ENCODE measurements around the gene CHST7. TPM values are rescaled to one million over a fixed set of nuclear protein-coding genes. Genes with fewer than 3 reads are reported as not detected.

CHST7 gene
- total and polyA plus RNA-seq, 10 of the 15 experiments (the other 5 are each of a cell fraction or from before 2014, with no cell fraction given), result 0.58 to 11.0 (median 5.4) TPM

DNA sequence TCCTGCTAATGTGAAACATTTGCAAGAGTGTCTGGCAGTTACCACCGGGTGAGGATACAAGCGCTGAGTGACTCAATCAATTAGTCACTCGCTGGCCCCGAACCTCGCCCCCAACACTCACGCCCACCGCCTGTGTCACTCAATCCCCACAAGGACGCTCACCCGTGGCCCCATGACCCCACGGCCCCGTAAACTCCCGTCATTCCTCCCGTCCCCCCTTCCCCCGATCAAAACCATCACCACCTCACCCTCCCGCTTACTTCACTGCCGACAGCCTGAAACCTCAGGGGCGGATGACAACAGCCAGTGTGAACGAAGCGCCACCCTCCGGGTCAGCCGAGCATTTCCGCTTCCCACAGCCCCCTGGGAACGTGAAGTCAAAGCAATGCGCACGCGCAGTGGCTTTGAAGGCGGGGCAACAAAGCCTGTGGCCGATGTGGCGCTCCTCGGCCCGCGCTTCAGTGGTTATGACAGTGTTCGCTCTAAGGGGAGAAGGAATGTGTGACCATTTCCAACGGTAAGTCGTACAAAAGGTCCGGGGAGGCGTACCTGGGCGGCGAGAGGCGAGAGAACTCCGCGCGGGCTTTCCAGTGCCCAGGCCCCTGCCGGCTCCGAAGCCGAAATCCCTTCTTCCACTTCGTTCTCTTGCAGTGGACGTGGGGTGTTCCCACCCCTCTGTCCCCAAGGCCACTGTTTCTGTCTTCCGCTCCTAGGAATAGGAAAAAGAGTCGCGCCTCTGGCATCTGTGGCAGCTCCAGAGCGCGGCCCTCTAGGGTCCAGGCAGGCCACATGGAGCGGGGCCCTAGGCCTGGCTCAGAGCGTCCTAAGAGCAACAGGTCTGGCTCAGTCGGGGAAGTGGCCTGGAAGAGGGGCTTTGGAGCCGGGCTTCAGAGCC lies 28.2 kb upstream of the CHST7 start, which contains the start of gene ZNF674 (continued):
- TF ChIP-seq TBL1XR1 (IDR thresholded peaks at IDR 0.05; ENCODE audit: low read depth, low read length), result 0 out of 2 replicates have a peak, but pooled peaks have one; percentile 59
- TF ChIP-seq, protein P1, sequence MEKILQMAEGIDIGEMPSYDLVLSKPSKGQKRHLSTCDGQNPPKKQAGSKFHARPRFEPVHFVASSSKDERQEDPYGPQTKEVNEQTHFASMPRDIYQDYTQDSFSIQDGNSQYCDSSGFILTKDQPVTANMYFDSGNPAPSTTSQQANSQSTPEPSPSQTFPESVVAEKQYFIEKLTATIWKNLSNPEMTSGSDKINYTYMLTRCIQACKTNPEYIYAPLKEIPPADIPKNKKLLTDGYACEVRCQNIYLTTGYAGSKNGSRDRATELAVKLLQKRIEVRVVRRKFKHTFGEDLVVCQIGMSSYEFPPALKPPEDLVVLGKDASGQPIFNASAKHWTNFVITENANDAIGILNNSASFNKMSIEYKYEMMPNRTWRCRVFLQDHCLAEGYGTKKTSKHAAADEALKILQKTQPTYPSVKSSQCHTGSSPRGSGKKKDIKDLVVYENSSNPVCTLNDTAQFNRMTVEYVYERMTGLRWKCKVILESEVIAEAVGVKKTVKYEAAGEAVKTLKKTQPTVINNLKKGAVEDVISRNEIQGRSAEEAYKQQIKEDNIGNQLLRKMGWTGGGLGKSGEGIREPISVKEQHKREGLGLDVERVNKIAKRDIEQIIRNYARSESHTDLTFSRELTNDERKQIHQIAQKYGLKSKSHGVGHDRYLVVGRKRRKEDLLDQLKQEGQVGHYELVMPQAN (conservative IDR thresholded peaks at IDR 0.05), result no peak; the same call in 1 of the 2 replicates
- TF ChIP-seq CREB1 (IDR thresholded peaks at IDR 0.05; ENCODE audit: low read depth), result peak; percentile 79
- TF ChIP-seq BMI1 (IDR thresholded peaks at IDR 0.05; ENCODE audit: borderline replicate concordance), result no peak
- TF ChIP-seq, protein P2, sequence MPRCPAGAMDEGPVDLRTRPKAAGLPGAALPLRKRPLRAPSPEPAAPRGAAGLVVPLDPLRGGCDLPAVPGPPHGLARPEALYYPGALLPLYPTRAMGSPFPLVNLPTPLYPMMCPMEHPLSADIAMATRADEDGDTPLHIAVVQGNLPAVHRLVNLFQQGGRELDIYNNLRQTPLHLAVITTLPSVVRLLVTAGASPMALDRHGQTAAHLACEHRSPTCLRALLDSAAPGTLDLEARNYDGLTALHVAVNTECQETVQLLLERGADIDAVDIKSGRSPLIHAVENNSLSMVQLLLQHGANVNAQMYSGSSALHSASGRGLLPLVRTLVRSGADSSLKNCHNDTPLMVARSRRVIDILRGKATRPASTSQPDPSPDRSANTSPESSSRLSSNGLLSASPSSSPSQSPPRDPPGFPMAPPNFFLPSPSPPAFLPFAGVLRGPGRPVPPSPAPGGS (IDR thresholded peaks at IDR 0.05; ENCODE audit: borderline replicate concordance, insufficient read depth, low read depth, low read length, poor library complexity, severe bottlenecking), result no peak
- no peak for TF ChIP-seq SREBF2 (IDR thresholded peaks at IDR 0.05; ENCODE audit: low read length)
- TF ChIP-seq, protein P3, sequence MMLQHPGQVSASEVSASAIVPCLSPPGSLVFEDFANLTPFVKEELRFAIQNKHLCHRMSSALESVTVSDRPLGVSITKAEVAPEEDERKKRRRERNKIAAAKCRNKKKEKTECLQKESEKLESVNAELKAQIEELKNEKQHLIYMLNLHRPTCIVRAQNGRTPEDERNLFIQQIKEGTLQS (IDR thresholded peaks at IDR 0.05; ENCODE audit: borderline replicate concordance, extremely low read depth, low read depth, low read length), result no peak
- TF ChIP-seq MXI1 (IDR thresholded peaks at IDR 0.05; ENCODE audit: low read depth, low read length), result 0 out of 2 replicates have a peak, but pooled peaks have one; percentile 14
- TF ChIP-seq FOXK2 (IDR thresholded peaks at IDR 0.05), result no peak
- no peak for TF ChIP-seq SMC3 (IDR thresholded peaks at IDR 0.05; ENCODE audit: borderline replicate concordance, low read length)
- no peak for TF ChIP-seq FOS (IDR thresholded peaks at IDR 0.05; ENCODE audit: borderline replicate concordance, extremely low read depth, insufficient read length)
- TF ChIP-seq BCL11A (IDR thresholded peaks at IDR 0.05; ENCODE audit: low read depth, low read length), result no peak
- TF ChIP-seq JUND (IDR thresholded peaks at IDR 0.05; ENCODE audit: low read depth, low read length), result no peak; the same call in 1 of the 2 replicates
- TF ChIP-seq NRF1 (conservative IDR thresholded peaks at IDR 0.05; ENCODE audit: low read depth, low read length), result peak; percentile 69
- peak; percentile 56 for TF ChIP-seq BACH1 (IDR thresholded peaks at IDR 0.05; ENCODE audit: borderline replicate concordance)
- TF ChIP-seq, protein P4, sequence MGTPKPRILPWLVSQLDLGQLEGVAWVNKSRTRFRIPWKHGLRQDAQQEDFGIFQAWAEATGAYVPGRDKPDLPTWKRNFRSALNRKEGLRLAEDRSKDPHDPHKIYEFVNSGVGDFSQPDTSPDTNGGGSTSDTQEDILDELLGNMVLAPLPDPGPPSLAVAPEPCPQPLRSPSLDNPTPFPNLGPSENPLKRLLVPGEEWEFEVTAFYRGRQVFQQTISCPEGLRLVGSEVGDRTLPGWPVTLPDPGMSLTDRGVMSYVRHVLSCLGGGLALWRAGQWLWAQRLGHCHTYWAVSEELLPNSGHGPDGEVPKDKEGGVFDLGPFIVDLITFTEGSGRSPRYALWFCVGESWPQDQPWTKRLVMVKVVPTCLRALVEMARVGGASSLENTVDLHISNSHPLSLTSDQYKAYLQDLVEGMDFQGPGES (IDR thresholded peaks at IDR 0.05), result no peak
- TF ChIP-seq ZNF217 (IDR thresholded peaks at IDR 0.05), result no peak
- 0 out of 2 replicates have a peak, but pooled peaks have one; percentile 3 for TF ChIP-seq TCF3 (IDR thresholded peaks at IDR 0.05; ENCODE audit: borderline replicate concordance, insufficient read depth, low read depth, low read length)
- no peak for TF ChIP-seq LARP7 (IDR thresholded peaks at IDR 0.05)
- TF ChIP-seq ZZZ3 (IDR thresholded peaks at IDR 0.05; ENCODE audit: control insufficient read depth, insufficient read length, low read depth), result no peak
- TF ChIP-seq SP1 (IDR thresholded peaks at IDR 0.05; ENCODE audit: low read depth, low read length), result no peak
- TF ChIP-seq GATAD2B (conservative IDR thresholded peaks at IDR 0.05; ENCODE audit: low read depth), result no peak
- TF ChIP-seq TAF1 (IDR thresholded peaks at IDR 0.05; ENCODE audit: borderline replicate concordance, low read depth, low read length), result peak; percentile 63; the same call in 1 of the 2 replicates
- TF ChIP-seq MEF2B (IDR thresholded peaks at IDR 0.05; ENCODE audit: partially characterized antibody, poor library complexity, severe bottlenecking), result peak; percentile 95

Measured in GM12878 (cell line).